ENCODE data around the gene RALGPS1.
A peak's percentile ranks its signal among the peaks of the same experiment; 100 is the strongest.

The RALGPS1 gene

GRCh38 chr9:127198587-127198986, 284.0 kb downstream of the RALGPS1 start:
- DNase-seq: no peak

DNA sequence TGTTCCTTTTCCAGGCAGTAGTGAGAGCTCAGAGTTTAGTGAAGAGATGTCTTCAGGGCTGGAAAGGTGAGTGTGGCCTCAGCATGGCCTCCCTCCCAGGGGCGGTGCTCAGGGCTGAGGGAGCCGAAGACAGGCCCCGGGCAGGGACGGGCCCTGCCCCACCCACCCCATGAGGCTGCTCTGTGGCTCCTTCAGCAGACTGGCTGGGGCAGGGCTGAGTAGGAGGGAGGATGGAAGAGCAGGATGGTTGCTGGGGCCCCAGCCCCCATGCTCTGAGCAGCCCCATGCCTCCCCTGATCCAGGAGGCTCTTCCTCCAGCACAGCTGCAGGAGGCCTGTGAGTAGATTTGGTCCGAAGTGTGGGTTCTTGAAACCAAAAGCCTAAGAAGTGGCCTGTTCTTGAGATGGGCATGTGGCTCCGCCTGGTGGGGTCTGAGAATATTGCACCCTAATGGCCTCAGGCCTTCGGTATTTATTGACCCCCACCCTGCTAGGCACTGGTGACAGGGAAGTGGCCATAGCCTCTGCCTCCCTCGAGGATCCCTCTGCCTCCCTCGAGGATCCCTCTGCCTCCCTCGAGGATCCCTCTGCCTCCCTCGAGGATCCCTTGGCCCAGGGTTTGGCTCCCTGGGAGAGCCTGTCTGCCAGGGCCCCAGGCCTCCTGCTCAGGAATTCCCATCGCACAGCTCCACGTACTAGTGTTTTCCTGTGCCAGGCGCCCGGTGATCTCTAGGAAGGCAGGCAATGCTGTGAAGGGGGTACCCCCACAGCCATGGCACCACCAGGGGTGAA, 284.6 kb downstream of the RALGPS1 start:
- peak; percentile 56 for DNase-seq

DNA sequence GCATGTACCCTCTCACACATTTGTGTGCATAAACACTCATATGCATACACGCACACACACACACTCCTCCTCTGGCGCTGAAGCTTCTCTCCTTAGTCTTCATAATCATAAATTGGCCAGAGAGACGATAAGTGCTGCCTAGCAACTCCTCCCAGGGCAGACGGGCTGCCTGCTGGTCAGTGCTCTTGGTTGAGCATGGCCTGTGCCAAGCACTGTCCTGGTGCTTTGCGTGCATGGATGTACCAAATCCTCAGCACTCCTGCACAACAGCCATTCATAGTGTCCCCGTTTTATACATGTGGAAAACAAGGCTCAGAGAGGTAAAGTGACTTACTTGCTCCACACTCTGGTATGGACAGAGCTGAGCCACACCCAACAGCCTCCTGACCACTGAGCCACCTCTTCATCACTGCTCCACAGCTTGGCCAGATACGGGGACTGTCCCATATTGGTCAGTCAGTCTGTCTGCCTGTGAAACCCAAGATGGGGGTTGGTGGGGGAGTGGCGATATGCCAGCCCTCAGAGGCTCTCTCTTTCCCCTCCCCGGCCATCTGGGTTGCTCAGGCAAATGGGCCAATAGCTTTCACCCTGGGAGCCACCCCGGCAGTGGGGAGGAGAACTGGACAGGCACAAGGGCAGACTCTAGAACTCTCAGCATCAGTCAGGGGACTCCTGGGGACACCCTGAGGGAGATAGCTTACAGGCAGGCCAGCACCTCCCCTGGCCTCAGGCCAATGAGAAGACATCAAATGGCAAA, 285.7 kb downstream of the RALGPS1 start:
- no peak for DNase-seq

DNA sequence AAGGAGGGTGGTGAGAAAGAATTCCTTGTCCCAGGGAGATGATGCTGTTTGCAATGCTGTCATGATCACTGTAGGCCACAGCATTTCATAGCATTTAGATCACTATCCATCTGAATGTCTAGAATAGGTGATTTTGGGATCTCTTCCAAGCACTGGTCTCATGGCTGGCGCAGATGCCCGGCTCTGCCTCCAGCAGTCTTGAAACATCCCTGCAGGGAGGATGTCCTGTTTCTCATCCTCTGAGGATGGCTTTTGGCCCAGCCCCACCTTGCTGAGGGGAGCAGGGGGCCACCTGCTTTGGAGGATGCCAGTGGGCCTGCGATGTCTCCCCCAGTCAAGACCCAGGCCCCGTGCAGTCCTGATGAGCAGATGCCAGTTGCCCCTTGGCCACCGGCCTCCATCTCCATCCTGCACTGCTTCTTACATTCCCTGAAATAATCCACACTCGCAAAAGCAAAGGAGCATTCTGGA, 286.5 kb downstream of the RALGPS1 start:
- no peak for DNase-seq

- no peak for DNase-seq
Measured at GRCh38 chr9:127201731-127202130, 287.1 kb downstream of the RALGPS1 start.

DNA sequence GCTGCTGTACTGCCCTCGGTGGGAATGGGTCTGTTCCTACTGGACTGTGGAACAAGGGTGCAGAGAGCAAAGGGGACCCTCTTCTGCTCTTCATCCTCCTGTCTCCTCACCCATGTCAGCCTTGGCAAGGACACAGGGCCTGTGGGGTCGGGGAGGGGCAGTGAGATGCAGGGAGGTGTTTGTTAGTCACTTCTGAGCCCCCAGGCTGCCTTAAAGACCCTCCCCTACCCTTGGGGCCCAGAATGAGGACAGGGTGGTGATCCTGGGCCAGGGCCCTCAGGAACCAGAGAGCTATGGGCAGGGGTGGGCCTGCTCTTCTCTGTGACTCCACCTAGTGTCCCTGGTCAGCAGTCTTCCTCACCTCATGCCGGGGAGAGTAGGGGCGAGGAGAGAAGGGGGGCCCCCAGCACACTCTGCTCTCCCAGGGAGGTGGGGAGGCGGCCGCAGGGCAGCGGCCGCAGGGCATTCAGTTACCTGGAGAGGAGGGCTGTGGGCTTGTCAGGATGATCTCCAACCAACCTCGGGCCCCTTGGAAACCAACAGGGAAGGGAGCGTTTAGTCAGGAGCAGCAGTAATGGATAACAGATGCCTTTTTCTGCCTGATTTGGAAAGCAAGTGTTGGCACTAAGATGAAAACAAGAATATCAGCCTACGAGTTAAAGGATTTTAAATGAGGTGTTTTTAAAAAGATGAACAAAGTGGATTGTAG, 288.0 kb downstream of the RALGPS1 start:
- no peak for DNase-seq

DNA sequence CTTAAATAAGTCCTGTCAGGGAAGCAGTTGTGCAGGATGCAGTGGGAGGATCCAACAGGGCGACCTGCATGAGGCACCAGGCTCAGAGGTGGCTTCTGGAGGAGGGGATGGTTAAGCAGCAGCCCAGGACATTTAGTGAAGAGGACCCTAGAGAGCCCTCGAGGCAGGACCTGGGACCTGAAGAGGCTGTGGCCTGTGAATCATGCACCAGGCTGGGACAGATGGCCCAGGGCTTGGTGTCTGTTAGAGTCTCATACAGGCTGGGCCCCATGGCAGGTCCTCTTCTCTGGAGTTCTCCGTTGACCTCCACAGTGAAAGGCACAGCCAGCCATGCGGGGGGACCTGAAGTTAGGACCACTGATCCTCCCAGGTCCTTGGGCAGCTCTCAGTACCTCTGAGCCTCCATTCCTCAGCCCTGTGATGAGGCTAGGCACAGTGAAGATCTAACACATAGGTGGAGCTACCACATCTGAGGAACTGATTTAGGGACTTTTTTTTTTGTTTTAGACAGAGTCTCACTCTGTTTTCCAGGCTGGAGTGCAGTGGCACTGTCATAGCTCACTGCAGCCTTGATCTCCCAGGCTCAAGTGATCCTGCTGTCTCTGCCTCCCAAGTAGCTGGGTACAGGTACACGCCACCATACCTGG, 289.2 kb downstream of the RALGPS1 start:
- no peak for DNase-seq

DNA sequence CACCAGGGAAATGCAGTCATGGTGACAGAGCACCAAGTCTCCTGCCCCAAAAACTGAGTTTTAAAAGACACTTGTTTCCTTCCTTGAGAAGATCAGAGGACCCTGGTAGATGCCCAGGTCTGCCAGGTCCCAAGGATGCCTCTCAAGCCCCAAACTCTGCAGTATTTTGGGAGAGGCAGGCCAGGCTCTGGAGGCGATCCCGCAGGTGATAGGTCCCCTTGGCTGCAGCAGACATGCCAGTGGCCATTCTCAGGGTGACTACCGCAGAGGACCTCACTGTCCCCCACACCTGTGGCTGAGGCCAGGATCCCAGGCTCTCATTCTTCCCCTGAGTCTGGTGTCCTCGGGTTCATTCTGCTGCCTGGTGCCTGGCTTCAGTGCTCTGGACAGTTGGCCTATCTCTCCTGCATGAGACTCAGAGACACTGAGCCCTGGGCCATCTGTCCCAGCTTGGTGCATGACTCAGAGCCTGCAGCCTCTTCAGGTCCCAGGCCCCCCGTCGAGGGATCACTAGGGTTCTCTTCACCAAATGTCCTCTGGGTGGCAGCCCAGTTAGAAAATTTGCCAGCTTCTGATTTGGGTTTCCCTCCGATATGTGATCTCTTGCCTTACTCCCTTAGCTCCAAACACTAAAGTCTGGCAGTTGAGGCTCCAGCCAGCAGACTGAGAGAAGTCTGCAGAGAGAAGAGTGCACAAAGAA, 290.3 kb downstream of the RALGPS1 start:
- DNase-seq: no peak

DNA sequence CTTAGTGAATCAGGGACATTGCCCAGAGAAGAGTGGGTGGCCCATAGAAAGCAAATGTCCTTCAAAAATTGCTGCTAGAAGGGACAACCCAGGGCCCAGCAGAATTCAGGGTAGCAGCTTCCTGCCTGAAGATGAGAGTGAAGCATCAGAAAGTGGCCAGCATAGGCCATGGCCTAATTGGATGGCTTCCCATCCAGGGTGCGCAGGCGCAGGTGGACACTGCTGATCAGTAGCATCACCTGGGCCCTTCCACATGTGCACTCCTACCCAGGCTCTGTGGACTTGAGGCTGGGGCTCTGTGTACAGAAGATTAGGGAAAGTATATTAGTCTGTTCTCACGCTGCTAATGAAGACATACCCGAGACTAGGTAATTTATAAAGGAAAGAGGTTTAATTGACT, 291.4 kb downstream of the RALGPS1 start:
- no peak for DNase-seq

DNA sequence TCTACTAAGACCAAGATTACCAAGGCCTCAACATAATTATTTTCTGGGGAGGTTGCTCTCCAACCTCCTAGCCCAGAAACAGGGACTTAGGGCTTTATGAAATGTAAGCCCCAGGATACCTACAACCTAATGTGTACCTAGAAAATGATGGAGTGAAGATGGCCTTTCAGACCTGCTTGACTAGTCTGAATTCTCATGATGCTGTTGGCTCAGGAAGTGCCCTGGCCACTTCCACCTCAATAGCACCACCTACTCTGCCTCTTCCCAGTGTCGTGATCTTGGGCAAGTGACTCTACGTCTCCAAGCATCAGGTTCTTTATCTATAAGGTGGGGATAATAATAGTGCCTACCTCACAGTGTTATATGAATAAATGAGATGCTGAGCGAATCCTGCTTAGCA, 292.1 kb downstream of the RALGPS1 start:
- no peak for DNase-seq

GRCh38 chr9:127207734-127208410, 293.3 kb downstream of the RALGPS1 start:
- no peak for DNase-seq

DNA sequence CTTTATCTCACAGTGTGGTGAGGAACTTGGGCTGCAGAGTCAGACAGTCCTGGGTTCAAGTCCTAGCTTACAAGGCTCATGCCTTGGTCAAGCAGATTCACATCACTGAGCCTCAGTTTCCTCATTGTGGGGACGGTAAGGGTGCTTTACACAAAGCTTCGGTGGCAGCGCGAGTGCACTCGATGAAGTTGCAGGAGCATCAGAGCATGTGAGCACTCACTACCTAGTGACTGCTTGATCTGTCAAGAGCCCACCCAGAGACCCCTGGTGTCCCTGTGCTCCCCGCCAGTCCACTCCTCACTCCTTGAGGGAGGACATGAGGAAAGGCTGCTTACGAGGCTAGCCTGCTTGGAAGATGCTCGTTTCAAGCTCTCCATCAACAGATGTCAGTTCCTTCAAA, 293.8 kb downstream of the RALGPS1 start:
- DNase-seq: no peak

GRCh38 chr9:127209220-127209619, 294.6 kb downstream of the RALGPS1 start:
- DNase-seq: no peak

DNA sequence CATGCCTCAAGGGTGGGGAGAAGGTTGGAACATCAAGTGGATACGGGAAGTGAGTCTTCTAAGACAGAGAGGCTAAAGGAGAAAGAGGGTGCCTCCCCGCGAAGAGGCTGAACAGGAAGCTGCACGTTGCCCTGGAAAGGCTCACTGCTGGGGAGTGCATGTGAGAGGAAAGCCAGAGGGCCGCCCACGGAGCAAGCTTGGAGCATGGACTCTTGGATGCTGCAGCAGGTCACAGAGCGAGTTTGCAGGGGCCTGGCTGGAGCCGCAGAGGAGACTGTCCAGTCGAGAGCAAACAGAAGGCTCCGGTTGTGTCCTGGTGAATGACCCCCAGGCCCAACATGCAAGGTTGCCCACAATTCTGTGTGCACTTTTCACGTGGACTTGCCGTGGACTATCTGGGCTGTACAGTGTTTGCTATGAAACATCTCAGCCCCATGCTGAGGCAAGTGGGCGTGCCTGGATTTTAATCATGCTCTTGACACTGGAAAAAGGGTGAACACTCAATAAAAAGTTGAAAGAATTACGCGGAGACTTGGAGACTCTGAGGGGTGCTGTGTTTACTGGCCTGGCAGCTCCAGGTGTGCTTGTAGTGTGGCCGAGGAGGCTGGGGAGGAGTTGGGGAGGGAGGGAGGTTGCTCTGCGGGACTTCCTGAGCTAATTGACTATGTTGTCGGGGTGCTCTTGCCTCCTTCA, 295.5 kb downstream of the RALGPS1 start:
- no peak for DNase-seq

DNA sequence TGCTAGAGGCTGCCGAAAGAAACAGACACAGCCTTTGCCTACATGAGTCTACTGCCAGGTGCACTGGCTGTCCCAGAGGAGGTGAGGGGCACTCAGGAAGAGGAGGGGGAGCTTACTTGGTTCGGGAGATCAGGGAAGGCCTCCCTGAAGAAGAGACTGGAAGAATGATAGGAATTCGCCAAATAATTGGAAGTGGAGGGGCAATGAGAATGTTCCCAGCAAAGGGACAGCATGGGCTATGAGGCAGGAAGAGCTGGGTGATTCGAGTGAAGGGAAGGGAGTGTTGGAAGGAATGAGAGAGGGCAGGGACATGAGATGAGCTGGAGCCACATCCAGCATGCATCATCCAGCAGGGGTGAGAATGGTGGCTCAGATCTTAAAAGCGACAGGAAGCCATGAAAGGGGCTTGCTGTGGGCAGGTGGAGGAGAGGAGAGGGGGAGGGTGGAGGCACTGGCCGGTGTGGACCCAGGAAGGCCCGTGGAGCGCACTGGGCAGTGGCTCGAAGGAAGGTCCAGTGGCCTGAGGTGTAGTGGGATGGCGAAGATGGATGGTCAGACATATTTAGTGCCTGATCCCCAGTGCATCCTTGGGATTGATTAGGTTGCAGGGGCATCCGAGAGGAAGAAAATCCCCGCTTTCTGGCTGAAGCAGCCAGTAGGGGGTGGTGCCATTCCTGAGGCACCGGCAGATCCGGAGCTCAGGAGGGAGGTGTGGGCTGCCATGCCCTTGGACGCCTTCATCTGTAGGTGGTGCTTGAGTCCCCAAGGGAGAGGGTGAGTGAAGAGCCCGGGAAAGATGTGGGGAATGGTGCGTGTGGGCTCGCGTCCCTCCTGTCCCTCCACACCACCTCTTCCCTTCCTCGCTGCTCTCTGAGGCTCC, 296.5 kb downstream of the RALGPS1 start:
- DNase-seq: no peak

DNA sequence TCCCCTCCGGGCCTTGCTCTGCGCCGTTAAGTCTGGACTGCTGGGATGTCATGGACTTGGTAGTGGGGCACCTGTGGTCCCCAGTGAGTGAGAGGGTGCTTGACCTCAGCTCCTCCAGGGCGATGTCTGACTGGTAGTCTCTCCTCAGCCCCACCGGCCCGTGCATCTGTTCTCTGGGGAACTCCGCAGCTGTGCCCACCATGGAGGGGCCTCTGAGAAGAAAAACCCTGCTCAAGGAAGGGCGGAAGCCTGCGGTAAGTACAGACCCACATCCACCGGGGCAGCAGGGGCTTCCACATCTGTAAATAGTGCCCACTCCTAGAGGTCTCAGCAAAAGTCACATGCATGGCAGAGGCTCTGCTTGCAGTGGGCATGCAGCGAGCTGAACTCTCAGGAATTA, 297.4 kb downstream of the RALGPS1 start:
- DNase-seq: no peak

DNA sequence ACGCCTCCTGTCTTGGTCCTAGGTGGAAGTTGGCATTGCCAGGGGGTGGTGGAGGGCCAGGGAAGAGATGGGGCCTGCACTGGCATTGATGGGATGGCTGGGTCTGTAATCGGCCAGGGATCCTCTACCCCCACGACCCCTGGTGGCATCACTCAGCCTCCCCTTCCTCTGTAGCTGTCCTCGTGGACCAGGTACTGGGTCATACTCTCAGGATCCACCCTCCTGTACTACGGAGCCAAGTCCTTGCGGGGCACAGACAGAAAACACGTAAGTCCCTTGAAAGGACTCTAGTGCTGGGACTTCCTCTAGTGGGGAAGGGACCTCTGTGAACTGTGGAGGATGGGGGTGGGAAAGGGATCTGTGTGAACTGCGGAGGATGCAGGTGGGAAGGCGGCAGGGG, 297.9 kb downstream of the RALGPS1 start:
- DNase-seq: no peak

GRCh38 chr9:127213859-127214258, 299.3 kb downstream of the RALGPS1 start:
- DNase-seq: no peak

GRCh38 chr9:127214421-127215267, 300.1 kb downstream of the RALGPS1 start:
- DNase-seq: peak; percentile 47
